Gastrocnemius medialis (tissue), 4 donors: ENCODE results near the gene FARP1.

Experiments used
- POLR2A ChIP-seq, 2 donors: fragments of 450-650 bp; IDR thresholded peaks; one replicate each; pipeline ENCODE4 v1.6.1; 2017; ENCODE audit warnings: antibody characterized with exemption in 2 of 2, mild to moderate bottlenecking in 2 of 2, moderate library complexity in 2 of 2
- TF ChIP-seq, protein P1 (sequence below), 5 experiments: fragments of 450-650 bp in 3 of 5; fragments of 200-600 bp in 2 of 5; sonication (generic) in 2 of 5; IDR thresholded peaks in 4 of 5; conservative IDR thresholded peaks in 1 of 5; 1 replicate in 4 of 5; 2 replicates in 1 of 5; pipeline ENCODE4 v1.5.1; 2016 to 2019; ENCODE audit warnings: antibody characterized with exemption in 5 of 5, mild to moderate bottlenecking in 3 of 5, moderate library complexity in 3 of 5

DNA sequence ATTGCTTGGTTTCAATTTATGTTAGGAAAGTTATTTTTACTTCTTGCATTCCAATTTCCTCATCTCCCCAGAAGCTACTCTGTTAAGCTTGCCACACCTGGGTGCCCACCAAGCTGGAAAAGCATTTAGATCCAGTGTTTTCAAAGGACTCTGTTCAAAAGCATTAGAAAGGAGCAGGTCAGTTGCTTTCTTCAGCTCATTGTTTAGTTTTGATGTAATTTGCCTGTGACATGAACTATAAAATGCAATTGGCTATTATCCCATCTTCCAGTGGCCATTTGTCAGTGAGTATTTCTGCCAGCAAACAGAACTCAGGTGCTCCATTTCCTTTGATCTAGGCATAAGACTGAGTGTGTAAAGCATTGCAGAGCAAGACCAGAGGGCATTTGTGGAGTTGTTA is 80.8 kb downstream of the FARP1 start:
- TF ChIP-seq, protein P1, sequence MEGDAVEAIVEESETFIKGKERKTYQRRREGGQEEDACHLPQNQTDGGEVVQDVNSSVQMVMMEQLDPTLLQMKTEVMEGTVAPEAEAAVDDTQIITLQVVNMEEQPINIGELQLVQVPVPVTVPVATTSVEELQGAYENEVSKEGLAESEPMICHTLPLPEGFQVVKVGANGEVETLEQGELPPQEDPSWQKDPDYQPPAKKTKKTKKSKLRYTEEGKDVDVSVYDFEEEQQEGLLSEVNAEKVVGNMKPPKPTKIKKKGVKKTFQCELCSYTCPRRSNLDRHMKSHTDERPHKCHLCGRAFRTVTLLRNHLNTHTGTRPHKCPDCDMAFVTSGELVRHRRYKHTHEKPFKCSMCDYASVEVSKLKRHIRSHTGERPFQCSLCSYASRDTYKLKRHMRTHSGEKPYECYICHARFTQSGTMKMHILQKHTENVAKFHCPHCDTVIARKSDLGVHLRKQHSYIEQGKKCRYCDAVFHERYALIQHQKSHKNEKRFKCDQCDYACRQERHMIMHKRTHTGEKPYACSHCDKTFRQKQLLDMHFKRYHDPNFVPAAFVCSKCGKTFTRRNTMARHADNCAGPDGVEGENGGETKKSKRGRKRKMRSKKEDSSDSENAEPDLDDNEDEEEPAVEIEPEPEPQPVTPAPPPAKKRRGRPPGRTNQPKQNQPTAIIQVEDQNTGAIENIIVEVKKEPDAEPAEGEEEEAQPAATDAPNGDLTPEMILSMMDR (IDR thresholded peaks at IDR 0.05 in 4 of 5, conservative IDR thresholded peaks at IDR 0.05 in 1 of 5) = no peak
- no peak for TF ChIP-seq POLR2A (IDR thresholded peaks at IDR 0.05)
